ENCODE measurements around the gene SHROOM1.

SHROOM1 gene

DNA sequence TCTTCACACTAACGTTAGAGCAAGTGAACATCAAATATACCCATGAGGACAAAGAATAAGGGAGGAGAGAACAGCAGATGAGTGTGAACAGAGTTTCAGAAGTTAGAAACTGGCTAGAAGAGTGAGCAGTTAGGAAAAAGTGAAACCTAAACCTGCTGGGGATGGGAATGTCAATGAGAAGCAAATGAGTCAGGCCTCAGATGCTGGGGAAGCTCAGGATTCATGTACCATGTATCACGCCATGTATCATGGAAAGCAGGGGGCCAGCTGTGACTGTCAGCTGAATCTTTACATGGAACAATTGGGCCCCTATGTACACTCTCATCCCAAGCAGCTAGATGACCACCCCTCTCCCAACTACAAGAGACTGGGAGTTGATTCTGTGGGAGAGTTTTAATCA lies 19.6 kb upstream of the SHROOM1 start:
- no peak for DNase-seq (ENCODE audit: low read depth)

DNA sequence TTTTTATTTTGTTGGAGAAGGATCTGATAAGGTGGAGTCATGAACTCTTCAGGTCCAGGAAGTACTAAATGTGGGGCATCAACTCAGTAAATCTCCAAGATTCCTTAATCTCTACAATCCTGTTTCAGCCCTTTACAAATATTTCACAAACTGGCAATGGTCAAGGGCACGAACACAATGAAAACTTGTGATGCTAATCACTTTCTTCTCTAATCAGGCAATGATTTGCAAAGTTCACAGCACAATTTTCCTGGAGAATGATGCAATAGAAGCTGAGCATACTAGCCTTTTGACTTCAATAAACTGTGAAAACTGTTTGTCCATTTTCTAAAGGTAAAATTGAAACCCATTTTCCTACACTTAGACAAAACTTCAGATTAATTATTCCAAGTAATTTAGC lies 18.9 kb upstream of the SHROOM1 start:
- DNase-seq (ENCODE audit: low read depth) = no peak

DNA sequence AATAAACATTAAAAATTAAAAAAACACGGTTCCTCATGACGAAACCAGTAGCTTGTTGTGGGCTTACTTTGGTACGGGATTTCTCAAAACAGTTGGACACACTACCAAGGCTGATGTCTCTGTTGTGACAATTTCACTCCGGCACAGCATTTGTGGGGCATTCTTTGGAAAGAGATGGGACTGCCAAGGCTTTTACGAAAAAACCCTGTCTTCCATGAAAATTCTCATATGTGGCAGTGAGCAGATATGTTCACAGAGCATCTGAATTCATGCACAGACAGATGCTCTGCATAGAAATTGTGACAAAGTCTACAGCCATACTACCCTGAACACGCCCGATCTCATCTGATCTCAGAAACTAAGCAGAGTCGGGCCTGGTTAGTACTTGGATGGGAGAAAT lies 17.8 kb upstream of the SHROOM1 start:
- no peak for DNase-seq (ENCODE audit: low read depth)

DNA sequence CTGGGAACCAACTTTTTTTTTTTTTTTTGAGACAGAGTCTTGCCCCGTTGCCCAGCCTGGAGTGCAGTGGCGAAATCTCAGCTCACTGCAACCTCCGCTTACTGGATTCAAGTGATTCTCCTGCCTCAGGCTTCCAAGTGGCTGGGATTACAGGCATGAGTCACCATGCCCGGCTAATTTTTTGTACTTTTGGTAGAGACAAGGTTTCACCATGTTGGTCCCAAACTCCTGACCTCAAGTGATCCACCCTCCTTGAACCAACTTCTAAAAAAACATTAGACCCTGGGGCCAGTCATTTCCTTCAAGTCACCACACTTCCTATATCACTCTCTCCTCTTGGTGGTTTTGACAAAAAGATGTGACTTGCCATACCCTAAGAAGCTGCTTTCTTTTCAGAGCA lies 10.9 kb upstream of the SHROOM1 start:
- no peak for DNase-seq (ENCODE audit: low read depth)

DNA sequence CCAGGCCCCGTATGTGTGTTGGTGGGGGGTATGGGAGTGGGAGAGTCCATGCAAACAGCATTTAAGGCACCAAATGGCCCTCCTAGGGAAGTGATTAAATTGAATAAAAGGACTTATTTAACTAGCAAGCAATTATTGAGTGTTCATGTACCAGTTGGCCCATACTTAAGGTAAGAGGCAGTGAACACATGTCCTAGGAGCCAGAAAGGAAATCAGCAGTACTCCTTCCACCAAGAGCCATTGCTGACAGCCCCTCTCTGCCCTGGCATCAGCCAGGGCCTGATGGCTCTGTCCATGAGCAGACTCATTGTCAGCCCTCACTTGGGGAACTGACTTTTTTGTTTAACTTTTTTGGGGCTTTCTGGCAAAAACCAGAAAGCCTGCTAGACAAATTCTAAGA lies 10.4 kb upstream of the SHROOM1 start:
- no peak for DNase-seq (ENCODE audit: low read depth)

DNA sequence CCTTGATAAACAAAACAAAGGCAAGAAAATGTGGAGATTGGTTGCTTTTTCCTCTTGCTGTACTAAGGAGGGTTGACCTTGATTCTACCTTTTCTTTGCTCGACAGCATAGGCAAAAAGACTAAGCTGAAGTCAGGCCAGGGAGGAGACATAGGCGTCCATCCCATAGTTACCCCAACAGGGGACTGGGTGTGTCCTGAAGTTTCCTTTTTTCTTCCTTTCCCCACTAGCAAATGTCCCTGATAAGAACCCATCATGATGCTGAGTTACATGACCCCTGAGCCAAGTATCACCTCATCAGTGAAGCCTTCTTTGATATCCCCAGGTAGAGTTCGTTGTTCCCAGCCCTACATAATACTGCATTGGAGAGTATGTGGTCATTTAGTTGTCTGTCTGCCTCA lies 9.9 kb upstream of the SHROOM1 start:
- DNase-seq (ENCODE audit: low read depth) = no peak

DNA sequence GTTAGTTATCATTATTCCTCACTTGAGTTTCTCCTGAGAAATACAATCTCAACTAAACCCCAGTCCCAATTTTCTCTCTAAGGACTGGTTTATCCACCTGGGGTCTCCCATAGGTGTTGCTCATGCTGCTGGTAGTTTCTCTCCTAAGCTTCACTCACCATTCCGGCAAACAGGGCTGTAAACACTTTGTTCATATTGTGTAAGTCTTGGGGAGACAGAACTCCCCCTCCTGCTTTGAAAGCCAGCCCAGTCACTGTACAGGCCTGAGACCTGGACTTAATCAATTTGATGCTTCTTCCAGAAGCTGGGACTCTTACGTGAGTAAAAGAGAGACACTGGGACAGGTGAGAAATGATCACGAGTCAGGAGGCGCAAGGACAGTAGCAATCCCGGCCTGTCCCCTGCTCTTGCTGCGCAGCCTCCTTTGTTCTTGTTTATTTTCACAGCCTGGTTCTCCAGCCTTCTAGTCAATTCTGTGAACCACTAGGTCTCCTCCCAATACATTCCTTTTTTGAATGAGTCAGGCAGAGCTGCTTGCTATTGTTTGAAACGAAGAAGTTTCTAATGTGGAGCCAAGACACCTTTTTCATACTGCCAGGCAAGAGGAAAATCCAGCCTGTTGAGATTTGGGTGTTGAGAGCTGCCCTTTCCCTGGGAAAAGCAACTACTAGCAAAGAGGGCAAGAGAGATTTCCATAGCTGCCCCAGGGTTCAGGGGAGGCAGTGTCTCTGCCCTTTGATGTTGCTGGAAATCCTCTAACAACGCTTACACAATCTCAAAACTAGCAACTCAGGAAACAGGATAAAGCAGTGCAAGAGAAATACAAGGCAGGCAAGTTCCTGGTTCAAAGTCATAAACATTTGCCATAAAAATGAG lies 9.2 kb upstream of the SHROOM1 start:
- no peak for DNase-seq (ENCODE audit: low read depth)

DNA sequence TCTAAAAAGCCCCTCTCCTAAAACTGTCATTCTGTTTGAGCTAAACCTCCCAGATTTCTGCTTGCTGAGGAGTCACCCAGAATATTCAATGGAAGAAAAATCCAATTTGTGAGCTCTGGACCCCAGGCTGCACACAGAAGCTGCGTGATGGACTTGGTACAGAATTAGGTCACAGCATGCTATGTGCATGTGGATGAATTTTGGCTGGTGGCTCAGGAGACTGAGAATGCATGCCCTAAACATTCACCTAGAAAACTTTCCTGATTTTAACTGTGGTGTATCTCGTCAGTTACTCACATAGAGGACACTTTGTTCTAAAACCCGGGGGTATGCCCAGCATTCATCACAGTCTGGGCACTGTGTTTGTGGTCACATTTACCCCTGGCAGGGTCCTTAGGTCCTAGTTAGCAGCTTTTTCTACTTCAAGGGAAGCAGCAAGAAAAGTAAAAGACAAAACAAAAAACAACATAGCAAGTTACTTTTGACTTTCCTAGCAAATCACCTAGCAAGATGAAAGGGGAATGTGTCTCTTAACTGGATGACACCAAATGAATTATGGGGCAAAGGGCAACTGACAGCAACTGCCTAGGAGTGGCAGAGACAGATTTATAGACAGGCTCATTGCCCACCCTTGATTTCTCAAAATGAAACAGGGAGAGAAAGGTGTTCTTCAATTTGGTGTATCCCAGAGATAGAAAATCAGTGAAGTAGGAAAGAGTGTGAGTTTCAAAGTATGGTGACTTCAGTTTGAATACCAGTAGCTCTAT lies 8.3 kb upstream of the SHROOM1 start:
- no peak for DNase-seq (ENCODE audit: low read depth)

DNA sequence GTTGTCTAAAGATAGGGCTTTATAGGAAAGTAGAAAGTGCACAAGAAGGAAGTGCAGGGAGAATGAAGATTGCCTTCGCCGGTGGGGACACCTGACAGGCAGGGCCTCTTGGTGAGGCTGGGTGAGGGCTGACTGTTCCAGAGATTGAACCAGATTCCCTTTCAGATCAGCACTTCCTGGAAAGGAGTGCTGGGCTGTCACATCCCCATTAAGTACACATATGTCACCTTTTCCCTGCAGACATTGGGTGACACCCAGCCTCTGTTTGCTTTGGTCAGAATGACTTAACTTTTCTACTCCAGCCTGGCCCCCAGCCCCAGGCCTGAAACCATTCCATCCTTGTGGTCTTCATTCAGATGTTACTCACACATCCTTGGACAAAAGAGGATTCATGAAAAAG lies 7.4 kb upstream of the SHROOM1 start:
- no peak for DNase-seq (ENCODE audit: low read depth)

DNA sequence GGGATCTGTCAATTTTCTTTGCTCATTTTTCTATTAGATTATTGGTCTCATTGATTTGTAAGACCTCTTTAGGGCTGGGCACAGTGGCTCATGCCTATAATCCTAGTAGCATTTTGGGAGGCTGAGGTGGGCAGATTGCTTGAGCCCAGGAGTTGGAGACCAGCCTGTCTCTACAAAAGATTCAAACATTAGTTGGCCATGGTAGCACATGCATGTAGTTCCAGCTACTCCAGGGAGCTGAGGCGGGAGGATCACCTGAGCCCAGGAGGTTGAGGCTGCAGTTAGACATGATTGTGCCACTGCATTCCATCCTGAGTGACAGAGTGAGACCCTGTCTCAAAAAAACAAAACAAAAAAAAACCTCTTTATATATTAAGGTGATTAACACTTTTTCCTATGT lies 6.4 kb upstream of the SHROOM1 start:
- DNase-seq (ENCODE audit: low read depth) = no peak

DNA sequence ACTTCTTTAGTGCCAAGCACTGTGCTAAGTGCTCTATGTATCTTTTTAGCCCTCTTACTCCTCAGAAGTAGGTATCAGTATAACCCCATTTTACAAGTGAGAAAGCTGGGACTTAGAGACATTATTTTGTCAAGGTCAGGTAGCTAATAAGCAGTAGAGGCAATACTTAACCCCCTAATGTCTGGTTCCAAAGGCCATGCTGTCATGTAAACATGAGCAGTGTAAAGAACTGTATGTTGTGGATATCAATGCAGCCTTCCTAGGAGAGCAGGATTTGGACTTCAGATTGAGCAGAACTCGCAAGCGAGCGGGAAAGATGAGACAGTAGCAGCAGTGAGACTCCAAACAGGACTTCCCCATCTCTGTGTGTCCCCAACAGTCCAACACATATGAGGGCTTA lies 3.6 kb upstream of the SHROOM1 start:
- no peak for DNase-seq (ENCODE audit: low read depth)

DNA sequence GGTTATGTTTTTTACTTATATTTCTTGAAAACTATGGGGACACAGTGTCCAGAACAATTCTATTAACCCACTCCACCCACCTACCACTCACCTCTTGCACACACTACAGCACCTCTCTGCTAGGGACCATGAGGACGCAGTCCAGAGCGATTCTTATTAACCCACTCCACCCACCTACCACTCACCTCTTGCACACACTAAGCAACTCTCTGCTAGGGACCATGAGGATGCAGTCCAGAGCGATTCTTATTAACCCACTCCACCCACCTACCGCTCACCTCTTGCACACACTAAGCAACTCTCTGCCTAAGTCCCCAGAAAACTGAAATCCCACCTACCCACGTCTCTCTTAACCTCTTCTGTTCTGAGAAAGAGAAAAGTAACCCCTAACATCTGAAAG lies 2.2 kb upstream of the SHROOM1 start:
- no peak for DNase-seq (ENCODE audit: low read depth)

DNA sequence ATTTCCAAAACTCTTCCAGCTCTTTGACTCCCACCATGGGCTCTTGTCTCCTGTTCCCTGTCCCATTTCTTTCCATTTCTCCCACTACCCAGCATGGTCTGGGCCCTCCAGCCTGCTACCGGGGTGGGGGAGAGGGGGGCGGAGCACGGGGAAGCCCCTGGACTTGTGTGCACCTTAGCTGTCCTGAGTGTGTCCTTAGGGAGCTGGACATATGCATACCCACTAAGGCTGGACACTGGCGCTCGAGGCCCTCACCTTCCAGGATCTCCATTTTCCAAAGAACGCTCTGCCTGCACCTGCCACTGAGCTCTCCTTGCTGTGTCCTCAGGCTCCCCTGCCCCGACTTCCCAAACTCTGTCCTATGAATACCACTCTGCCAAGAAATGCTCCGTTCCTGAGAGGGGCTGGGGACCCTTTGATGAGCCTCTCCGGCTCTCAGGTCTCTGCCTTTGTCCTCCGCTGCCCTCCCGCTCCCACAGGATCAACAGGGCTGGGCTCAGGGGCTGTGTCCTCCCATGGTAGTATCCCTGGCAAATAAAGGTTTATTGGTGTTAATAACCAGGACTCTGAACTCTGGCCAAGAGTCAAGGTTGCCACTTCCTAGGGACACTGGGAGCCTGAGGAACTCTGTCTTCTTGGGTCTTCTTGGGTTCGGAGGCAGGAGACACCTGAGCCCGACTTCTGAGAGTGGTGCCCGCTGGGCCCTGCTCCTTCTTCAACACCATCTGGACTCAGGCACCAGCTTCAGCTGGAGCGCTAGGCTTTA lies 831 bp upstream of the SHROOM1 start:
- no peak for DNase-seq (ENCODE audit: low read depth)

DNA sequence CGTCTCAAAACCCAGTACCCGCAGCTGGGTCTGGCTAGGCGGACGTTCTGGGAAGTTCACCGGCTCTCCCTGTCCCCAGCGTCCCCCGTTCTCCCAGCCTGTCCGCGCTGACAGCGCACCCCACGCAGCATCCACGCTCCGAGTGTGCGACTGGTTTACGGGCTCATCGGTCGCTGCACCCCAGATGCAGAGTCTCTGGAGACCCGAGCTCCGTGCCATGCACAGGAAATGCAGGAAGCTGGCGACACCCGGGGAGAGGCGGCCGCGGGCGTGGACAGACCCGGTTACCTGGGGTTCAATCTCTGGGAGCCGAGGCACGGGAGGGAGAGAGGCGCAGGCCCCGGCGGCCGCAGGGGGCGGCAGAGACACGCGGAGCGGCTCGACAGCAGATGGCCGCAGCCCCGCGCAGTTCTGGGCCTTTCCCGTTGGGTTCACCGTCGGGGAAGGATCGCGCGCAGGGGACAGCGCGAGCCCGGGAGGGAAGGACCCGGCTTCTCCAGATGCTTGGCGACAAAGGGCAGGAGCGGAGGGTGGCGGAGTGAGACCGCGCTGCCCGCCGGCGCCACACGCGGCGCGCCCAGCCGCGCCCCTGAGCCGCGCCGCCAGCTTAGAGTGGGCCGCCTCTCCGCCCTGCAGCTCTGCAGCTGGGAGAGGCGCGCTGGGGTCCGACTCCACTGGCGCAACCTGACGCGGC lies 558 bp downstream of the SHROOM1 start:
- DNase-seq (ENCODE audit: low read depth) = no peak

DNA sequence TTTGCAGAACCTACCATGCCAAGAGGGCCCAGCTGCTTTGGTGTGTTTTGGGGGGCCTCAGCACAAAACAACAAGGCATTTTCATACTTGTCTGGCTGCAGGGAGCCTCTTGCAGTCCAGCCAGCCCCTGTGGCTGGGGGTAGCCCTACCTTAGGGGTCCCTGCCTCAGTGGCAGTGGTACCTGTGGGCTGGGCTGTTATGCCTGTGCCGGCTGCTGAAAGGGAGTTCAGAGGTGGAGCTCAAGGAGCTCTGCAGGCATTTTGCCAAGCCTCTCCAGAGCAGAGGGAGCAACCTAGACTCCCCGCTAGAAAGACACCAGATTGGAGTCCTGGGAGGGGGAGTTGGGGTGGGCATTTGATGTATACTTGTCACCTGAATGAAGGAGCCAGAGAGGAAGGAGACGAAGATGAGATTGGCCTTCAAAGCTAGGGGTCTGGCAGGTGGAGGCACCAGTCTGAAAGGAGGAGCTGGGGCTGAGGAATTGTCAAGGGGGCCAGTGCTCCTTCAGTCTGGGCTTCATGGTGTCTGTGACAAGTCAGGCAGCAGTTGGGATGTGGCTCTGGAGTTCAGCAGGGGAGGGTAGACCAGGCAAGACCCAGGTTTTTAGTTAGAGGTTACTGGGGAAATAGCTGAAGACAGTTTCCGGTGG lies 1.5 kb downstream of the SHROOM1 start:
- DNase-seq (ENCODE audit: low read depth) = no peak

DNA sequence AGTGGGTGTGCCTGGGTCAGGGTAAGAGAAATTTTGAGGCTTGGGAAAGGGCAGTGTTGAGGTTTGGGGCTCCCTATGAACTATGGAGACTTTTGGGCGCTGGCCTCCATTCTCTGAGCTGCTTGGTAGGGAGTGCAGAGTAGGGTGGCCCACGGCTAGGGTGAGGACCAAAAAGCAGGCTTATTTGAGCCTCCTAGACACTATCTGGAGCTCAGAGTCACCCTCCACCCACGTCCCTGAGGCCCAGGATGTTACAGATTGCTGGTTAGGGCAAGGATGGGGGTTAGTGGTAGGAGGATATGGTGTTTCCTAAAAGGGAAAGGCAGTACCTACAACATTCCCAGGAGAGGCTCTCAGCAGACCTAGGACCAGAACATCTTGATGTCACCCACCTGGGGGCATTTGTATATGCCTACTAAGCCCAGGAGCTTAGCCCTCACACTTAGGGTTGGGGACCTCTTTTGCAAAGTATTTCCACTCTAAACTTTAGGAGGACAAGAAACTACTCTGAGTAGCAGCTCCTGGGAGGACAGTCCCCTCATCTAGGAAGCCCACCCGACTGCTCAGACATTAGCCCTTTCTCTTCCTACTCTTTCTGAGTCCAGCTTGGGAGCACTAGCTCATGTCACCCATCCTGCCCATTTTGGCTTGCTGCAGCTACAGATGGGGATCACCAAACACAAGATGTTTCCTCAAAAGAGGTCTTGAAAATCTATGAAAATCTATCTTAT lies 2.3 kb downstream of the SHROOM1 start:
- DNase-seq (ENCODE audit: low read depth) = no peak

DNA sequence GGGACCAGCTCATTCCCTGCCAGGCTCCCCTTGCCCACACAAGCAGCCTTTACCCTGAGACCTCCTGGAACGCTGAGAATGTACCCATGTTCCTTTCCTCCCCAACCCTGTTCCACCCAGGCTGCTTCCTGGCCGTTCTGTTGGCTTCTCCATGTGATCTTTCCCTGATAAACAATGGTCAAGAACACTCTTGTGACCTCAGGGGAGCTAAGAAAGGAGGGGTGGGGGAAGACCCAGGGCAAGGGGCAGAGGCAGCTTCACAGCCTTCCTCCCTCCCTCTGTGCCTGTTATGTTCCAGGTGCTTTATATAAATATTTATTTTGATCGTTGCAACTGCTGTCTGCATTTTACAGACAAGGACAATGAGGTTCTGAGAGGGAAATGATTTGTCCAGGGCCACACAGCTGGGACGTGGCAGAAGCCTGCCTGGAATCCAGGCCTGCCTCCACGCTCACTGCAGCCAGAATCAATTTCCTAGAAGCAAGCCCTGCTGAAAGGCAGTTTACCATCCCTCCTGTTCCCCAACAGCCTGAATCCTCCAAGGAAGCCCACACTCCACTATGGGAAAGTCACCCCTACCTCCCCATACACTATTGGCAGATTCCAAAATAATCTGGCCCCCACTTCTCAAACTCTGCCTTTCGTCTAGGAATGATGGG lies 3.9 kb downstream of the SHROOM1 start:
- no peak for DNase-seq (ENCODE audit: low read depth)

DNA sequence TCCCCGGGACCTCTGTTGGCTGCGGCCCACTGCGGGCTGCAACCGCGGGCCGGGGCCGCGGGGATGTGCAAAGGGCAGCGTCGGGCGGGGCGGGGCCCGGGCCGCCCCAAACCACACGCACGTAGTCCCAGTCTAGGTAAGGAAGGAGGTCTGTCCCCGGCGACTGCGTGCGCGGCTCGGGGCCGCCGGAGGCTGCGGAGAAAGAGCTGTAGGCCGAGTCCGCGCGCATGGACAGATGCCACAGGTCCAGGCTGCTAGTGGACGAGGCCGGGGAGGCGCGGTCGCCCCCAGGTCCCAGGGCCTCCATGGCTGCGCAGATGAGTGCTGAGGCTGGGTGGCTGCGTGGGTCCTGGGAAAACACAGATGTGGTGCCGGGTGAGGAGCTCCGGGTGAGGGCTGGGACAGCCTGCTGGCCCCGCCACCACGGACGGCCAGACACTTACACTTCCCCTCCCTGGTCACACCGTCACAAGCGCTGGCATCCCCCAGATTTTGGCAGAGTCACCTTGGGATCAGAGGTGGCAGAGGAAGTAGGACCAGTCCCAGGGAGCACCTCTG lies 4.5 kb downstream of the SHROOM1 start:
- DNase-seq (ENCODE audit: low read depth) = no peak

DNA sequence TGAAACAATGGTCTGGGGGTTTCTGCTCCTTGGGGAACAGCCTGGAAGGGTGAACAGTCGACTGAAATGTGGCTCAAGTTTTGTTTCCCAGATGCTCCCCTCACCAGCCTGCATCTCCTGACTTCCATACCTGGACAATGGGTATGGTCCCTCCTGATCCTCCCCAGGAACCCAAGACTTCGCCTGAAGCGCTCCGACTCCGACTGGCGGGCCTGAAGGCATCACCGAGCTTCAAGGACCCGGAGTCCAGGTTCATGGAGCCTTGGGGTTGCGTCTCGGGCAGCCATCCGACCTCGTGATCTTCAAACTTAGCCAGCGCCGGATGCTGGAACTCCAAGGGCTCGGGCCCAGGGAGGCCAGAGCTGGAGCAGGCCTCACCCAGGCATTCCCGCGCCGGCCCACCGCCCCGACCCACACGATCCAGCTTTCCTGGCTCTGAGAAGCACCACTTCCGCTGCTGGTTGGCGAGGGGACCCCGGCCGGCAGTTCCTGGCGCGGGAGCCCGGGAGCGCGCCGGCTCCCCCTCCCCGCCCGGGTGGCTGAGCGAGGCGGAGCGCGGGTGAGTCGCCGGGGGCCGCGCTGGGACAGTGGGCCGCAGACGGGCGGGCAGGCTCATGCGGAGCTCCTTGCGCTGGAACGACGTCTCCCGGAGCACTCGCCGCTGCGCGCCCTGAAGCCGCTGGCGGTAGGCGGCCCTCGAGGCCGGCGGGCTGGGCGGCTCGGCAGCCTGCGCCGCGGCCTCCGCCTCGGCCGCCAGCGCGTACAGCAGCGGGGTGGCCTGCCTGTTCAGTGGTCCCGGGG lies 5.2 kb downstream of the SHROOM1 start:
- DNase-seq (ENCODE audit: low read depth) = no peak

All from GM04503 (cell line).